HG03354 (cell line): ENCODE measurements around the gene CPEB2.
"Not testable (repeated sequence)": the region's sequence is repeated elsewhere in the genome, so short reads cannot be mapped to it uniquely, and the experiment has no call there.

Source experiments
- ATAC-seq: cut with Tn5 transposase; IDR thresholded peaks from one replicate; pipeline ENCODE4 v1.9.1; 2021; ENCODE audit warnings: mild to moderate bottlenecking; ENCODE audit not compliant: unreplicated experiment, poor library complexity, severe bottlenecking

Gene CPEB2

GRCh38 chr4:15042529-15043167 lies 40.4 kb downstream of the CPEB2 start:
- ATAC-seq = no peak

- ATAC-seq = no peak
These were observed 40.9 kb downstream of the CPEB2 start for GRCh38 chr4:15043226-15043625.

GRCh38 chr4:15043922-15044321 lies 41.6 kb downstream of the CPEB2 start:
- no peak for ATAC-seq

- ATAC-seq = no peak
These were observed 52.3 kb downstream of the CPEB2 start for GRCh38 chr4:15054541-15054940.

GRCh38 chr4:15060213-15060612 lies 57.9 kb downstream of the CPEB2 start:
- ATAC-seq = no peak

- ATAC-seq = no peak
These were observed 61.1 kb downstream of the CPEB2 start for GRCh38 chr4:15063341-15063740.

GRCh38 chr4:15065516-15065915 lies 63.2 kb downstream of the CPEB2 start:
- ATAC-seq = no peak

- ATAC-seq = no peak
These were observed 63.9 kb downstream of the CPEB2 start for GRCh38 chr4:15066140-15066539.

- no peak for ATAC-seq
These were observed 66.0 kb downstream of the CPEB2 start for GRCh38 chr4:15068298-15068697.

- ATAC-seq = no peak
These were observed 73.6 kb downstream of the CPEB2 start for GRCh38 chr4:15075875-15076274.

- ATAC-seq = no peak
These were observed 75.7 kb downstream of the CPEB2 start for GRCh38 chr4:15077969-15078368.

- ATAC-seq = no peak
These were observed 76.7 kb downstream of the CPEB2 start for GRCh38 chr4:15078682-15079642.

GRCh38 chr4:15084780-15085179 lies 82.5 kb downstream of the CPEB2 start:
- ATAC-seq = no peak

GRCh38 chr4:15085762-15086161 lies 83.5 kb downstream of the CPEB2 start:
- ATAC-seq = not testable (repeated sequence)

GRCh38 chr4:15086259-15086658 lies 84.0 kb downstream of the CPEB2 start:
- not testable (repeated sequence) for ATAC-seq

- ATAC-seq = no peak
These were observed 86.2 kb downstream of the CPEB2 start for GRCh38 chr4:15088394-15089035.

- no peak for ATAC-seq
These were observed 87.7 kb downstream of the CPEB2 start for GRCh38 chr4:15089979-15090378.

- ATAC-seq = no peak
These were observed 98.1 kb downstream of the CPEB2 start for GRCh38 chr4:15100380-15100779.

- no peak for ATAC-seq
These were observed 98.9 kb downstream of the CPEB2 start for GRCh38 chr4:15100994-15101695.

- no peak for ATAC-seq
These were observed 102.5 kb downstream of the CPEB2 start for GRCh38 chr4:15104825-15105224.
